Measurements from ENCODE around the gene CEACAM3. TPM values are rescaled to one million over a fixed set of nuclear protein-coding genes. Genes with fewer than 3 reads are reported as not detected.

CEACAM3 gene
- total and polyA plus RNA-seq, 2 of the 8 experiments (the other 6 are each of a cell fraction or from before 2014, with no cell fraction given): not detected

DNA sequence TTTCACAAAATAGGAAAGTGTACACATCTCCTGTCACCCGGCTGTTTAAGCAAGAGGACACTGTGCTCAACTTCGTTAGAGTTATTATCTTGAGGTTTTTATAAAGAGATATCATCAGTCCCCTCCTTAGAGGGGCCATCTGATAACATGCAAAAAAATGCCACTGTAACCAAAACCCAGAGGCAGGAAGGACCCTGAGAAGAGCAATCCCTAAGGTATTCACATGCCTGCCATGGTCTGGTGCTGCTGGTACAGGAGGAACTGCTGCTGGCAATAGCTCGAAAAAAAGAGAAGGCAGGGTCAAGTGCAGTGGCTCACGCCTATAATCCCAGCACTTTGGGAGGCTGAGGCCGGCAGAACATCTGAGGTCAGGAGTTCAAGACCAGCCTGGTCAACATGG is 12.8 kb upstream of the CEACAM3 start:
- FAIRE-seq (no peak), DNase-seq (ENCODE audit: low read depth in 1 of 2, low spot score in 2 of 2) (no peak)
- Histone ChIP-seq H3K27ac (ENCODE audit: low read depth, low read length) (no peak overlapping the region), H3K56ac (replicated peaks; ENCODE audit: insufficient read length, low read depth, low read length) (no peak overlapping the region), H3K18ac (ENCODE audit: extremely low read depth, low read length) (no peak overlapping the region), H4K5ac (ENCODE audit: insufficient read length, low read depth, low read length) (no peak overlapping the region), H3K14ac (ENCODE audit: insufficient read length) (no peak overlapping the region), H3K27me3 (replicated peaks in 1 of 4; ENCODE audit: control insufficient read depth in 3 of 4, extremely low read depth in 1 of 4, insufficient read depth in 3 of 4, low read length in 3 of 4) (no peaks in the 10 kb centered on the region; a peak in 2 of 7 replicates), H2AK5ac (ENCODE audit: low read depth, low read length) (no peak overlapping the region), H3K4me3 (ENCODE audit: extremely low read depth in 1 of 4, insufficient read depth in 2 of 4, low read depth in 3 of 4, low read length in 4 of 4) (no peak overlapping the region), H4K20me1 (replicated peaks in 1 of 2; ENCODE audit: control insufficient read depth in 1 of 2, insufficient read depth in 2 of 2, low read length in 2 of 2) (no peaks in the 10 kb centered on the region), H3K9ac (replicated peaks in 1 of 4; ENCODE audit: extremely low read depth in 1 of 4, low read depth in 3 of 4, low read length in 3 of 4) (no peak overlapping the region), H2BK12ac (ENCODE audit: low read depth, low read length) (no peak overlapping the region), H2BK20ac (ENCODE audit: low read length) (no peak overlapping the region), H3K23me2 (ENCODE audit: low read depth, low read length) (no peaks in the 10 kb centered on the region), H3K4me1 (replicated peaks in 1 of 4; ENCODE audit: control insufficient read depth in 3 of 4, insufficient read depth in 4 of 4, low read length in 3 of 4) (no peaks in the 10 kb centered on the region), H3K4me2 (ENCODE audit: insufficient read depth in 1 of 2, low read depth in 2 of 2, low read length in 2 of 2) (no peak overlapping the region), H3K79me2 (ENCODE audit: control insufficient read depth in 1 of 2, insufficient read depth in 2 of 2, low read length in 2 of 2) (no peaks in the 10 kb centered on the region), H2BK5ac (ENCODE audit: low read depth, low read length) (no peak overlapping the region), H2BK120ac (replicated peaks; ENCODE audit: low read depth, low read length) (no peak overlapping the region), H3K23ac (ENCODE audit: insufficient read length) (no peak overlapping the region), H2BK15ac (ENCODE audit: low read length) (no peak overlapping the region), H3K79me1 (ENCODE audit: low read depth, low read length) (no peaks in the 10 kb centered on the region), H3K9me3 (ENCODE audit: insufficient read depth in 2 of 2, low read depth in 1 of 2, low read length in 1 of 2) (peaks cover 18 to 47% of the 10 kb centered on the region in 2 experiments), H3K4ac (replicated peaks; ENCODE audit: insufficient read length, low read depth, low read length) (no peak overlapping the region), H4K91ac (replicated peaks; ENCODE audit: insufficient read length, low read length) (no peak overlapping the region), H2AFZ (ENCODE audit: low read length) (no peak overlapping the region), H4K8ac (ENCODE audit: extremely low read depth, insufficient read depth, low read length) (no peak overlapping the region), H3K36me3 (ENCODE audit: control insufficient read depth in 2 of 4, insufficient read depth in 4 of 4, low read length in 3 of 4) (no peaks in the 10 kb centered on the region)
- ChIA-PET CTCF (ENCODE audit: partially characterized antibody) (interaction anchor here (0.5 to 1.4 kb wide), 5 partner anchors 11 to 289 kb away, joined by 3 to 7 read pairs (median 3); no protein-coding TSS in a partner anchor), POLR2A (ENCODE audit: partially characterized antibody) (no interaction called here)
- TF ChIP-seq JUND (IDR thresholded peaks at IDR 0.05; ENCODE audit: low read length) (no peak), SIRT6 (IDR thresholded peaks at IDR 0.05; ENCODE audit: low read length) (no peak), POU5F1 (IDR thresholded peaks at IDR 0.05; ENCODE audit: low read depth, low read length) (no peak), EGR1 (IDR thresholded peaks at IDR 0.05; ENCODE audit: borderline replicate concordance, low read depth, low read length) (no peak), GABPA (IDR thresholded peaks at IDR 0.05; ENCODE audit: borderline replicate concordance, insufficient read depth, low read length) (no peak), SIX5 (IDR thresholded peaks at IDR 0.05; ENCODE audit: low read depth, low read length) (no peak), POLR2A (IDR thresholded peaks at IDR 0.05; ENCODE audit: control extremely low read depth in 1 of 2, low read depth in 2 of 2, low read length in 2 of 2) (no peak), RXRA (IDR thresholded peaks at IDR 0.05; ENCODE audit: insufficient read depth, low read depth, low read length) (no peak), SUZ12 (IDR thresholded peaks at IDR 0.05; ENCODE audit: low read length) (no peak), CHD2 (IDR thresholded peaks at IDR 0.05; ENCODE audit: low read length) (no peak)
- TF ChIP-seq, protein P1, sequence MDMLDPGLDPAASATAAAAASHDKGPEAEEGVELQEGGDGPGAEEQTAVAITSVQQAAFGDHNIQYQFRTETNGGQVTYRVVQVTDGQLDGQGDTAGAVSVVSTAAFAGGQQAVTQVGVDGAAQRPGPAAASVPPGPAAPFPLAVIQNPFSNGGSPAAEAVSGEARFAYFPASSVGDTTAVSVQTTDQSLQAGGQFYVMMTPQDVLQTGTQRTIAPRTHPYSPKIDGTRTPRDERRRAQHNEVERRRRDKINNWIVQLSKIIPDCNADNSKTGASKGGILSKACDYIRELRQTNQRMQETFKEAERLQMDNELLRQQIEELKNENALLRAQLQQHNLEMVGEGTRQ (IDR thresholded peaks at IDR 0.05; ENCODE audit: low read length): no peak
- WGBS, 2 experiments (ENCODE audit: extremely low coverage in 1 of 2, insufficient coverage in 1 of 2, insufficient read length in 1 of 2, insufficient replicate concordance in 2 of 2, low coverage in 1 of 2, low lambda C conversion rate in 2 of 2, missing lambda C conversion rate in 1 of 2): 75% methylated on average over 5 of the region's 5 CpGs; no CpG with 5 or more reads in 1 of the 2 experiments

Measured in H1 (cell line).